NCI-H1092 treated with DMSO at 0.1 percent for 48 hours (cell line): Measurements from ENCODE around the gene CLSTN1.

ENCODE experiments used
- DNase-seq: peaks from one replicate; lab custom pipeline; 2025; lab: John Stamatoyannopoulos, UW

The CLSTN1 gene

GRCh38 chr1:9711466-9712020, 112.2 kb downstream of the CLSTN1 start:
- no peak for DNase-seq

- no peak for DNase-seq
These were observed 113.7 kb downstream of the CLSTN1 start for GRCh38 chr1:9710037-9710436.

- no peak for DNase-seq
These were observed 117.6 kb downstream of the CLSTN1 start for GRCh38 chr1:9706178-9706577.

- no peak for DNase-seq
These were observed 118.2 kb downstream of the CLSTN1 start for GRCh38 chr1:9705337-9706093.

- DNase-seq = no peak
These were observed 120.1 kb downstream of the CLSTN1 start for GRCh38 chr1:9703681-9704080.

- no peak for DNase-seq
These were observed 120.6 kb downstream of the CLSTN1 start for GRCh38 chr1:9703165-9703509.

GRCh38 chr1:9701665-9702064, 122.1 kb downstream of the CLSTN1 start:
- no peak for DNase-seq

- no peak for DNase-seq
These were observed 123.4 kb downstream of the CLSTN1 start for GRCh38 chr1:9700340-9700739.

GRCh38 chr1:9699361-9699760, 124.4 kb downstream of the CLSTN1 start:
- no peak for DNase-seq

GRCh38 chr1:9696793-9697192, 127.0 kb downstream of the CLSTN1 start:
- DNase-seq = no peak

GRCh38 chr1:9691691-9692090, 132.1 kb downstream of the CLSTN1 start:
- DNase-seq = no peak

- DNase-seq = no peak
These were observed 132.7 kb downstream of the CLSTN1 start for GRCh38 chr1:9691108-9691445.

GRCh38 chr1:9690440-9691107, 133.2 kb downstream of the CLSTN1 start:
- DNase-seq = no peak

- DNase-seq = no peak
These were observed 133.8 kb downstream of the CLSTN1 start for GRCh38 chr1:9689971-9690381.

- peak; percentile 70 for DNase-seq
These were observed 134.6 kb downstream of the CLSTN1 start for GRCh38 chr1:9689011-9689706.

- no peak for DNase-seq
These were observed 135.2 kb downstream of the CLSTN1 start for GRCh38 chr1:9688599-9688998.

- DNase-seq = peak; percentile 52
These were observed 135.7 kb downstream of the CLSTN1 start for GRCh38 chr1:9687874-9688582.

- DNase-seq = peak; percentile 52
These were observed 136.5 kb downstream of the CLSTN1 start for GRCh38 chr1:9687120-9687873.

- DNase-seq = no peak
These were observed 139.0 kb downstream of the CLSTN1 start for GRCh38 chr1:9684801-9685200.

- no peak for DNase-seq
These were observed 142.9 kb downstream of the CLSTN1 start for GRCh38 chr1:9680828-9681227.

GRCh38 chr1:9680091-9680490, 143.7 kb downstream of the CLSTN1 start:
- no peak for DNase-seq
